Prostate gland (tissue), 2 donors: ENCODE measurements around the gene RGS14. TPM values are rescaled to one million over a fixed set of nuclear protein-coding genes. Genes with fewer than 3 reads are reported as not detected.
A peak's percentile ranks its signal among the peaks of the same experiment; 100 is the strongest.

Experiments
- DNase-seq: peaks from one replicate; pipeline ENCODE4 v3.0.0-alpha.2; 2019; ENCODE audit warnings: low spot score
- H3K27ac ChIP-seq, 2 donors: fragments of 200-600 bp; sonication (generic); 2 replicates each; pipeline ENCODE4 v1.5.1; 2017 to 2019
- H3K27me3 ChIP-seq: fragments of 200-600 bp; sonication (generic); replicated peaks from 2 replicates; pipeline ENCODE4 v1.5.1; 2019; ENCODE audit not compliant: insufficient read depth
- H3K36me3 ChIP-seq, 2 donors: fragments of 200-600 bp; sonication (generic); 1 replicate in 1 of 2; 2 replicates in 1 of 2; pipeline versions ENCODE4 v1.5.1 to v1.8.1; 2017 to 2019
- H3K4me1 ChIP-seq: fragments of 200-600 bp; sonication (generic); replicated peaks from 2 replicates; pipeline ENCODE4 v1.5.1; 2019
- H3K4me3 ChIP-seq, 2 donors: fragments of 200-600 bp; sonication (generic); 2 replicates each; pipeline ENCODE4 v1.5.1; 2017 to 2019
- H3K9me3 ChIP-seq: fragments of 200-600 bp; sonication (generic); 2 replicates; pipeline ENCODE4 v1.5.1; 2017
- POLR2A ChIP-seq: fragments of 450-650 bp; IDR thresholded peaks from one replicate; pipeline ENCODE4 v1.6.1; 2016; ENCODE audit warnings: antibody characterized with exemption, mild to moderate bottlenecking
- POLR2AphosphoS5 ChIP-seq: sonication (generic); formaldehyde crosslinking; IDR thresholded peaks from one replicate; pipeline ENCODE4 v1.6.1; 2017; ENCODE audit warnings: antibody characterized with exemption
- WGBS: methylation state at CpG from one replicate; pipeline ENCODE4 v1.1.5; 2018; 5-methylcytosine and 5-hydroxymethylcytosine counted together
- intact Hi-C: fragments of 100-400 bp; cut with DNase I; formaldehyde crosslinking; loops from one replicate; pipeline ENCODE4 v1.14.2; 2022
- total RNA-seq, 2 donors: library from RNA; depleted of rRNA; stranded (reverse); fragments of >200 nt; gene quantifications; one replicate each; pipeline ENCODE4 v1.1.0, GENCODE V29; 2016
- TF ChIP-seq, protein P1 (sequence below), 4 experiments: fragments of 200-600 bp in 2 of 4; fragments of 450-650 bp in 2 of 4; sonication (generic) in 2 of 4; IDR thresholded peaks; 1 replicate in 3 of 4; 2 replicates in 1 of 4; pipeline ENCODE4 v1.5.1; 2016 to 2019; ENCODE audit warnings: antibody characterized with exemption in 4 of 4, mild to moderate bottlenecking in 2 of 4, moderate library complexity in 2 of 4

RGS14 gene
- total RNA-seq, 2 donors from 2014 or later = 13.3 to 24.2 TPM

- Histone ChIP-seq H3K27ac (no peak overlapping the region), H3K4me3 (no peak overlapping the region), H3K36me3 (peaks cover 0 to 3% of the 10 kb centered on the region in 2 donors), H3K27me3 (no peaks in the 10 kb centered on the region), H3K9me3 (no peaks in the 10 kb centered on the region), H3K4me1 (peaks cover 11% of the 10 kb centered on the region)
- TF ChIP-seq, protein P1, sequence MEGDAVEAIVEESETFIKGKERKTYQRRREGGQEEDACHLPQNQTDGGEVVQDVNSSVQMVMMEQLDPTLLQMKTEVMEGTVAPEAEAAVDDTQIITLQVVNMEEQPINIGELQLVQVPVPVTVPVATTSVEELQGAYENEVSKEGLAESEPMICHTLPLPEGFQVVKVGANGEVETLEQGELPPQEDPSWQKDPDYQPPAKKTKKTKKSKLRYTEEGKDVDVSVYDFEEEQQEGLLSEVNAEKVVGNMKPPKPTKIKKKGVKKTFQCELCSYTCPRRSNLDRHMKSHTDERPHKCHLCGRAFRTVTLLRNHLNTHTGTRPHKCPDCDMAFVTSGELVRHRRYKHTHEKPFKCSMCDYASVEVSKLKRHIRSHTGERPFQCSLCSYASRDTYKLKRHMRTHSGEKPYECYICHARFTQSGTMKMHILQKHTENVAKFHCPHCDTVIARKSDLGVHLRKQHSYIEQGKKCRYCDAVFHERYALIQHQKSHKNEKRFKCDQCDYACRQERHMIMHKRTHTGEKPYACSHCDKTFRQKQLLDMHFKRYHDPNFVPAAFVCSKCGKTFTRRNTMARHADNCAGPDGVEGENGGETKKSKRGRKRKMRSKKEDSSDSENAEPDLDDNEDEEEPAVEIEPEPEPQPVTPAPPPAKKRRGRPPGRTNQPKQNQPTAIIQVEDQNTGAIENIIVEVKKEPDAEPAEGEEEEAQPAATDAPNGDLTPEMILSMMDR (IDR thresholded peaks at IDR 0.05) = no peak
- TF ChIP-seq POLR2AphosphoS5 = no peak
- no peak for TF ChIP-seq POLR2A
- intact Hi-C loops = loop anchor here (5.0 kb wide), 1 partner anchor 46 kb away; the partner anchor contains the start of gene RGS14
- WGBS = 16% methylated on average over 18 of the region's 20 CpGs
- DNase-seq = no peak
These were observed 46.9 kb upstream of the RGS14 start for GRCh38 chr5:177310757-177311391.

DNA sequence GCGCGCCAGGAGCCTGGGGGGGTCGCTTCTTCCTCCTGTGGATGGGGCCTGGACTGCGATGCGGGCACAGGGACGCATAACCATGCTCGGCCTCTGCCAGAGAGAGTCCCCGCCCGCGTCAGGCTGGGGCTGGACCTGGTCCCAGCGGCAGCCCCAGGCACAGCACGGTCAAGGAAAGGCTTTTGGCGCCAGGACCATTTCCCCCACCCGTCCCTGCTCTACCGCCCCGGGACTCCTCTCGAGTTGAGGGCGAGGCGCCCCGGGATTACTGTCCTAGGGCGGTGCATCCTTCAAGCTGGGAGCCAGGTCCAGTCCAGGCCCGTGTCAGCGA is 46.4 kb upstream of the RGS14 start:
- peaks cover 11% of the 10 kb centered on the region for H3K4me1 ChIP-seq
- H3K27me3 ChIP-seq = no peaks in the 10 kb centered on the region
- H3K9me3 ChIP-seq = no peaks in the 10 kb centered on the region
- no peak overlapping the region for H3K27ac ChIP-seq
- peak overlapping the region; percentile 36 to 50 for H3K4me3 ChIP-seq
- peaks cover 0 to 3% of the 10 kb centered on the region in 2 donors for H3K36me3 ChIP-seq
- intact Hi-C loops = loop anchor here (5.0 kb wide), 1 partner anchor 46 kb away; the partner anchor contains the start of gene RGS14
- TF ChIP-seq, protein P1 (IDR thresholded peaks at IDR 0.05) = no peak
- no peak for TF ChIP-seq POLR2AphosphoS5
- no peak for TF ChIP-seq POLR2A
- no peak for DNase-seq
- WGBS = 0% methylated on average over 21 of the region's 23 CpGs

GRCh38 chr5:177311723-177312648 is 45.7 kb upstream of the RGS14 start, which contains the start of gene MXD3:
TSS of gene MXD3 (minus strand) at chr5:177311898. CDS start at chr5:177311830, 68 bp downstream.
- under 1% methylated on average over 57 of the region's 78 CpGs for WGBS

GRCh38 chr5:177312649-177313181 is 45.0 kb upstream of the RGS14 start:
- TF ChIP-seq, protein P1 (IDR thresholded peaks at IDR 0.05) = no peak
- intact Hi-C loops = loop anchor here (5.0 kb wide), 1 partner anchor 45 kb away; the partner anchor contains the start of gene RGS14
- Histone ChIP-seq H3K4me1 (peaks cover 11% of the 10 kb centered on the region), H3K27ac (no peak overlapping the region), H3K27me3 (no peaks in the 10 kb centered on the region), H3K36me3 (no peaks in the 10 kb centered on the region), H3K4me3 (no peak overlapping the region), H3K9me3 (no peaks in the 10 kb centered on the region)
- 9% methylated on average over 19 of the region's 19 CpGs for WGBS
- DNase-seq = no peak

More at GRCh38 chr5:177311723-177312648, 45.7 kb upstream of the RGS14 start, which contains the start of gene MXD3:
- peak; percentile 96 for DNase-seq
- H3K9me3 ChIP-seq = no peaks in the 10 kb centered on the region
- intact Hi-C loops = loop anchor here (5.0 kb wide), 1 partner anchor 45 kb away; the partner anchor contains the start of gene RGS14
- peaks cover 11% of the 10 kb centered on the region for H3K4me1 ChIP-seq
- H3K27me3 ChIP-seq = no peaks in the 10 kb centered on the region
- no peaks in the 10 kb centered on the region for H3K36me3 ChIP-seq
- H3K4me3 ChIP-seq = peak within 1 kb of the TSS; percentile 36 to 50
- H3K27ac ChIP-seq = no peak within 1 kb of the TSS
- TF ChIP-seq POLR2A (no peak), POLR2AphosphoS5 (peak; percentile 86)
- TF ChIP-seq, protein P1 (IDR thresholded peaks at IDR 0.05) = peak in 1 of 4 experiments; percentile 8
